HCT116 (cell line): ENCODE results near the gene CNTN5. TPM values are rescaled to one million over a fixed set of nuclear protein-coding genes. Genes with fewer than 3 reads are reported as not detected.

Experiments
- ATAC-seq: fragments of 200-7000 bp; cut with Tn5 transposase; 2 replicates; pipeline ENCODE4 v1.9.1; 2020; ENCODE audit warnings: mild to moderate bottlenecking, moderate library complexity
- BruUV-seq: library from RNA; stranded (reverse); fragments of 400-500 nt; replicated peaks from 2 replicates; lab custom pipeline; 2021; lab: Mats Ljungman, UMichigan
- CTCF ChIA-PET: fragments of 300-600 bp; sonication (Branson Sonifier 250); formaldehyde crosslinking; loops from one replicate; lab custom pipeline; 2021; ENCODE audit warnings: antibody characterized with exemption; lab: Charles Lee
- POLR2A ChIA-PET: fragments of 300-600, 350-600 bp; sonication (Branson Sonifier 250); formaldehyde crosslinking; loops from one replicate; lab custom pipeline; 2021; ENCODE audit warnings: antibody characterized with exemption; lab: Charles Lee
- RAD21 ChIA-PET, 2 experiments: fragments of 300-600 bp; sonication (Branson Sonifier 250); formaldehyde crosslinking; loops; one replicate each; lab custom pipeline; 2023; ENCODE audit warnings: low total read pairs in 2 of 2; ENCODE audit not compliant: uncharacterized antibody in 2 of 2, unreplicated experiment in 2 of 2, low non-redundant PET in 1 of 2; lab: Charles Lee
- DNase-seq: peaks from one replicate; pipeline ENCODE4 v3.0.0-alpha.2; 2010; ENCODE audit warnings: low read depth, low spot score
- H2AFZ ChIP-seq: fragments of 200-600 bp; shearing (Covaris generic), sonication (generic); 2 replicates; pipeline ENCODE4 v1.6.1; 2017; ENCODE audit warnings: low read depth, mixed run types, mixed read lengths, antibody characterized with exemption, low read length; ENCODE audit not compliant: poor library complexity, severe bottlenecking
- H3K27ac ChIP-seq: 2 replicates; pipeline ENCODE4 v1.5.1; 2012; ENCODE audit warnings: low read depth, low read length
- H3K27me3 ChIP-seq: fragments of 200-600 bp; sonication (generic); 2 replicates; pipeline ENCODE4 v1.6.1; 2016; ENCODE audit warnings: mixed run types, low read length, mixed read lengths; ENCODE audit not compliant: insufficient read depth
- H3K36me3 ChIP-seq, 2 experiments: fragments of 200-500 bp in 1 of 2; fragments of 200-600 bp in 1 of 2; sonication (Bioruptor generic) in 1 of 2; sonication (generic) in 1 of 2; 2 replicates each; pipeline versions ENCODE4 v1.5.1 to v1.6.1; 2014 to 2016; ENCODE audit warnings: low read length in 2 of 2, inconsistent platforms in 1 of 2, mixed read lengths in 1 of 2, mixed run types in 1 of 2; ENCODE audit not compliant: insufficient read depth in 2 of 2, control insufficient read depth in 1 of 2
- H3K4me1 ChIP-seq, 2 experiments: fragments of 200-600 bp in 1 of 2; sonication (generic) in 1 of 2; 2 replicates each; pipeline versions ENCODE4 v1.5.1 to v1.6.1; 2012 to 2017; ENCODE audit warnings: low read length in 2 of 2, inconsistent platforms in 1 of 2, mild to moderate bottlenecking in 1 of 2, mixed read lengths in 1 of 2, mixed run types in 1 of 2, moderate library complexity in 1 of 2; ENCODE audit not compliant: insufficient read depth in 2 of 2, control insufficient read depth in 1 of 2
- H3K4me2 ChIP-seq: fragments of 200-600 bp; sonication (generic); 2 replicates; pipeline ENCODE4 v1.6.1; 2017; ENCODE audit warnings: mixed run types, low read length, mixed read lengths
- H3K4me3 ChIP-seq, 2 experiments: fragments of 200-600 bp in 1 of 2; sonication (generic) in 1 of 2; replicated peaks in 1 of 2; 2 replicates each; pipeline ENCODE4 v1.5.1; 2011 to 2016; ENCODE audit warnings: low read length in 2 of 2, control low read depth in 1 of 2, low read depth in 1 of 2, mild to moderate bottlenecking in 1 of 2, mixed read lengths in 1 of 2, mixed run types in 1 of 2
- H3K79me2 ChIP-seq: fragments of 200-600 bp; sonication (generic); 2 replicates; pipeline ENCODE4 v1.6.1; 2017; ENCODE audit warnings: mild to moderate bottlenecking, mixed run types, low read length, moderate library complexity, mixed read lengths; ENCODE audit not compliant: insufficient read depth
- H3K9ac ChIP-seq: fragments of 200-600 bp; sonication (generic); 2 replicates; pipeline ENCODE4 v1.6.1; 2016; ENCODE audit warnings: low read length, mixed read lengths
- H3K9me2 ChIP-seq: fragments of 200-600 bp; sonication (generic), shearing (Covaris generic); 2 replicates; pipeline ENCODE4 v1.6.1; 2017; ENCODE audit warnings: mixed run types, mild to moderate bottlenecking, moderate library complexity; ENCODE audit not compliant: insufficient read depth
- H3K9me3 ChIP-seq, 2 experiments: fragments of 200-500 bp in 1 of 2; fragments of 200-600 bp in 1 of 2; sonication (Bioruptor generic) in 1 of 2; sonication (generic) in 1 of 2; 2 replicates each; pipeline ENCODE4 v1.6.1; 2014 to 2017; ENCODE audit warnings: low read length in 2 of 2, mixed read lengths in 2 of 2, inconsistent platforms in 1 of 2, low read depth in 1 of 2, mild to moderate bottlenecking in 1 of 2, mixed run types in 1 of 2, moderate library complexity in 1 of 2; ENCODE audit not compliant: control insufficient read depth in 1 of 2, insufficient read depth in 1 of 2
- H4K20me1 ChIP-seq: fragments of 200-600 bp; sonication (generic), shearing (Covaris generic); 2 replicates; pipeline ENCODE4 v1.6.1; 2017; ENCODE audit warnings: mixed run types, mild to moderate bottlenecking, moderate library complexity; ENCODE audit not compliant: insufficient read depth
- CBX3 ChIP-seq: IDR thresholded peaks from 2 replicates; pipeline ENCODE4 v1.6.1; 2012; ENCODE audit warnings: low read depth
- CTCF ChIP-seq, 3 experiments: fragments of 200-600 bp in 1 of 3; sonication (generic) in 1 of 3; IDR thresholded peaks in 2 of 3; conservative IDR thresholded peaks in 1 of 3; 2 replicates each; pipeline ENCODE4 v1.5.1; 2012 to 2017; ENCODE audit warnings: low read depth in 2 of 3, low read length in 2 of 3, antibody characterized with exemption in 1 of 3, borderline replicate concordance in 1 of 3, control low read depth in 1 of 3, mild to moderate bottlenecking in 1 of 3, mixed read lengths in 1 of 3, mixed run types in 1 of 3, moderate library complexity in 1 of 3; ENCODE audit not compliant: insufficient read depth in 1 of 3
- JUND ChIP-seq: IDR thresholded peaks from 2 replicates; pipeline ENCODE4 v1.6.1; 2012
- POLR2A ChIP-seq: IDR thresholded peaks from 2 replicates; pipeline ENCODE4 v1.7.0; 2011; ENCODE audit warnings: borderline replicate concordance; ENCODE audit not compliant: insufficient read depth, insufficient read length; ENCODE audit errors: extremely low read depth
- REST ChIP-seq: IDR thresholded peaks from 2 replicates; pipeline ENCODE4 v1.6.1; 2012; ENCODE audit warnings: low read depth
- SP1 ChIP-seq: IDR thresholded peaks from 2 replicates; pipeline ENCODE4 v1.6.1; 2012; ENCODE audit warnings: low read depth
- TCF7L2 ChIP-seq: IDR thresholded peaks from 2 replicates; pipeline ENCODE4 v1.7.0; 2011; ENCODE audit warnings: borderline replicate concordance, inconsistent platforms; ENCODE audit not compliant: insufficient read depth, insufficient read length; ENCODE audit errors: extremely low read depth
- YY1 ChIP-seq: IDR thresholded peaks from 2 replicates; pipeline ENCODE4 v1.6.1; 2011; ENCODE audit warnings: low read length, low read depth, moderate library complexity, mild to moderate bottlenecking; ENCODE audit not compliant: insufficient replicate concordance; ENCODE audit errors: extremely low read depth
- ZNF274 ChIP-seq: fragments of 200-500 bp; sonication (Bioruptor generic); IDR thresholded peaks from 2 replicates; pipeline ENCODE4 v1.6.1; 2014; ENCODE audit warnings: mild to moderate bottlenecking, low read depth, low read length, inconsistent platforms
- intact Hi-C: fragments of 100-400 bp; cut with micrococcal nuclease; formaldehyde crosslinking; loops from 2 replicates; pipeline ENCODE4 v1.10.0; 2022
- total RNA-seq: library from RNA; stranded (reverse); gene quantifications from one replicate; pipeline ENCODE4 v1.2.1, GENCODE V29; 2021; ENCODE audit not compliant: unreplicated experiment

Gene CNTN5
- total RNA-seq, 1 experiment from 2014 or later: not detected

GRCh38 chr11:99803501-99803900 lies 782.8 kb downstream of the CNTN5 start:
- POLR2A ChIA-PET: no interaction called here
- Histone ChIP-seq H4K20me1 (no peaks in the 10 kb centered on the region), H3K4me3 (no peak overlapping the region), H3K36me3 (no peaks in the 10 kb centered on the region), H3K9me3 (peaks cover 7 to 16% of the 10 kb centered on the region in 2 experiments; a peak in 2 of 4 replicates), H3K9ac (no peak overlapping the region), H3K27me3 (no peaks in the 10 kb centered on the region), H3K4me1 (no peaks in the 10 kb centered on the region), H2AFZ (no peak overlapping the region), H3K79me2 (no peaks in the 10 kb centered on the region), H3K27ac (no peak overlapping the region), H3K9me2 (no peaks in the 10 kb centered on the region), H3K4me2 (no peak overlapping the region)
- ATAC-seq (no peak), DNase-seq (no peak)
- RAD21 ChIA-PET: no interaction called here
- intact Hi-C loops: no loop called here
- TF ChIP-seq POLR2A: no peak
- no peak for TF ChIP-seq ZNF274
- TF ChIP-seq CBX3: no peak
- TF ChIP-seq JUND: no peak
- no peak for TF ChIP-seq SP1
- no peak for TF ChIP-seq TCF7L2
- TF ChIP-seq CTCF (IDR thresholded peaks at IDR 0.05 in 2 of 3, conservative IDR thresholded peaks at IDR 0.05 in 1 of 3; ENCODE audit: borderline replicate concordance in 1 of 3, insufficient read depth in 1 of 3, low read depth in 2 of 3, low read length in 2 of 3): no peak
- TF ChIP-seq REST: no peak
- TF ChIP-seq YY1: no peak
- no TSS peak for BruUV-seq
- CTCF ChIA-PET: no interaction called here
